ENCODE results near the gene GHR. TPM values are rescaled to one million over a fixed set of nuclear protein-coding genes. Genes with fewer than 3 reads are reported as not detected.

Gene GHR
- total RNA-seq, 2 experiments from 2014 or later: not detected

GRCh38 chr5:42648915-42649314 is 225.7 kb downstream of the GHR start:
- POLR2A ChIA-PET: interaction anchor here (0.6 kb wide), 2 partner anchors 31 to 282 kb away, joined by 3 read pairs; no protein-coding TSS in a partner anchor
- Histone ChIP-seq H3K36me3 (ENCODE audit: insufficient read depth, low read length) (no peaks in the 10 kb centered on the region), H3K79me2 (ENCODE audit: insufficient read depth, low read depth, low read length) (no peaks in the 10 kb centered on the region), H3K9me3 (ENCODE audit: low read length) (no peaks in the 10 kb centered on the region), H3K4me3 (ENCODE audit: low read depth, low read length, poor library complexity, severe bottlenecking) (no peak overlapping the region), H3K4me2 (ENCODE audit: low read length) (no peak overlapping the region), H3K27ac (ENCODE audit: low read depth, low read length, poor library complexity, severe bottlenecking) (no peak overlapping the region), H3K9me2 (ENCODE audit: insufficient read depth, low read length) (no peaks in the 10 kb centered on the region), H4K20me1 (ENCODE audit: insufficient read depth, low read length) (no peaks in the 10 kb centered on the region), H2AFZ (ENCODE audit: low read length) (no peak overlapping the region), H3K4me1 (ENCODE audit: insufficient read depth, low read length, poor library complexity, severe bottlenecking) (no peaks in the 10 kb centered on the region)
- CTCF ChIA-PET (ENCODE audit: unreplicated experiment): no interaction called here
- intact Hi-C loops (cut with micrococcal nuclease; ENCODE audit: unreplicated experiment): no loop called here
- no peak for DNase-seq (ENCODE audit: low spot score)
- TF ChIP-seq CTCF (conservative IDR thresholded peaks at IDR 0.05; ENCODE audit: low read length) (no peak), EZH2phosphoT487 (IDR thresholded peaks at IDR 0.05; ENCODE audit: borderline replicate concordance, low read depth, low read length) (no peak)
- BruUV-seq (replicated peaks): no TSS peak

GRCh38 chr5:42650084-42650483 is 226.8 kb downstream of the GHR start:
- no TSS peak for BruUV-seq (replicated peaks)
- CTCF ChIA-PET (ENCODE audit: unreplicated experiment): no interaction called here

GRCh38 chr5:42653705-42654104 is 230.5 kb downstream of the GHR start:
- CTCF ChIA-PET (ENCODE audit: unreplicated experiment): no interaction called here
- intact Hi-C loops (cut with micrococcal nuclease; ENCODE audit: unreplicated experiment): no loop called here
- POLR2A ChIA-PET: no interaction called here
- Histone ChIP-seq H3K4me1 (ENCODE audit: insufficient read depth, low read length, poor library complexity, severe bottlenecking) (no peaks in the 10 kb centered on the region), H2AFZ (ENCODE audit: low read length) (no peak overlapping the region), H3K27ac (ENCODE audit: low read depth, low read length, poor library complexity, severe bottlenecking) (no peak overlapping the region), H3K36me3 (ENCODE audit: insufficient read depth, low read length) (no peaks in the 10 kb centered on the region), H3K4me3 (ENCODE audit: low read depth, low read length, poor library complexity, severe bottlenecking) (no peak overlapping the region), H3K9me3 (ENCODE audit: low read length) (no peaks in the 10 kb centered on the region), H4K20me1 (ENCODE audit: insufficient read depth, low read length) (no peaks in the 10 kb centered on the region), H3K4me2 (ENCODE audit: low read length) (no peak overlapping the region), H3K79me2 (ENCODE audit: insufficient read depth, low read depth, low read length) (no peaks in the 10 kb centered on the region), H3K9me2 (ENCODE audit: insufficient read depth, low read length) (no peaks in the 10 kb centered on the region)
- TF ChIP-seq CTCF (conservative IDR thresholded peaks at IDR 0.05; ENCODE audit: low read length): no peak
- TF ChIP-seq EZH2phosphoT487 (IDR thresholded peaks at IDR 0.05; ENCODE audit: borderline replicate concordance, low read depth, low read length): no peak
- BruUV-seq (replicated peaks): no TSS peak
- DNase-seq (ENCODE audit: low spot score): no peak

More at GRCh38 chr5:42650084-42650483, 226.8 kb downstream of the GHR start:
- Histone ChIP-seq H3K4me3 (ENCODE audit: low read depth, low read length, poor library complexity, severe bottlenecking) (no peak overlapping the region), H3K36me3 (ENCODE audit: insufficient read depth, low read length) (no peaks in the 10 kb centered on the region), H3K9me2 (ENCODE audit: insufficient read depth, low read length) (no peaks in the 10 kb centered on the region), H4K20me1 (ENCODE audit: insufficient read depth, low read length) (no peaks in the 10 kb centered on the region), H3K27ac (ENCODE audit: low read depth, low read length, poor library complexity, severe bottlenecking) (no peak overlapping the region), H2AFZ (ENCODE audit: low read length) (no peak overlapping the region), H3K4me2 (ENCODE audit: low read length) (no peak overlapping the region), H3K4me1 (ENCODE audit: insufficient read depth, low read length, poor library complexity, severe bottlenecking) (no peaks in the 10 kb centered on the region), H3K79me2 (ENCODE audit: insufficient read depth, low read depth, low read length) (no peaks in the 10 kb centered on the region), H3K9me3 (ENCODE audit: low read length) (no peaks in the 10 kb centered on the region)
- DNase-seq (ENCODE audit: low spot score): no peak
- TF ChIP-seq CTCF (conservative IDR thresholded peaks at IDR 0.05; ENCODE audit: low read length) (no peak), EZH2phosphoT487 (IDR thresholded peaks at IDR 0.05; ENCODE audit: borderline replicate concordance, low read depth, low read length) (no peak)
- POLR2A ChIA-PET: no interaction called here
- intact Hi-C loops (cut with micrococcal nuclease; ENCODE audit: unreplicated experiment): no loop called here
